Keratinocyte (primary cell): ENCODE data around the gene OPRD1.

Experiments
- EZH2 ChIP-seq: IDR thresholded peaks from one replicate; pipeline ENCODE4 v1.6.1; 2012; ENCODE audit warnings: inconsistent platforms, mild to moderate bottlenecking, low read length, moderate library complexity
- TF ChIP-seq, protein P1 (sequence below), 3 experiments: IDR thresholded peaks in 1 of 3; conservative IDR thresholded peaks in 1 of 3; optimal IDR thresholded peaks in 1 of 3; 2 replicates in 2 of 3; 3 replicates in 1 of 3; pipeline versions ENCODE3 to v1.5.1; 2011; ENCODE audit warnings: low read length in 3 of 3, mild to moderate bottlenecking in 3 of 3, moderate library complexity in 2 of 3, control low read depth in 1 of 3, inconsistent platforms in 1 of 3; ENCODE audit not compliant: insufficient read depth in 2 of 3; ENCODE audit errors: extremely low read depth in 1 of 3

- TF ChIP-seq EZH2, result no peak
- TF ChIP-seq, protein P1, sequence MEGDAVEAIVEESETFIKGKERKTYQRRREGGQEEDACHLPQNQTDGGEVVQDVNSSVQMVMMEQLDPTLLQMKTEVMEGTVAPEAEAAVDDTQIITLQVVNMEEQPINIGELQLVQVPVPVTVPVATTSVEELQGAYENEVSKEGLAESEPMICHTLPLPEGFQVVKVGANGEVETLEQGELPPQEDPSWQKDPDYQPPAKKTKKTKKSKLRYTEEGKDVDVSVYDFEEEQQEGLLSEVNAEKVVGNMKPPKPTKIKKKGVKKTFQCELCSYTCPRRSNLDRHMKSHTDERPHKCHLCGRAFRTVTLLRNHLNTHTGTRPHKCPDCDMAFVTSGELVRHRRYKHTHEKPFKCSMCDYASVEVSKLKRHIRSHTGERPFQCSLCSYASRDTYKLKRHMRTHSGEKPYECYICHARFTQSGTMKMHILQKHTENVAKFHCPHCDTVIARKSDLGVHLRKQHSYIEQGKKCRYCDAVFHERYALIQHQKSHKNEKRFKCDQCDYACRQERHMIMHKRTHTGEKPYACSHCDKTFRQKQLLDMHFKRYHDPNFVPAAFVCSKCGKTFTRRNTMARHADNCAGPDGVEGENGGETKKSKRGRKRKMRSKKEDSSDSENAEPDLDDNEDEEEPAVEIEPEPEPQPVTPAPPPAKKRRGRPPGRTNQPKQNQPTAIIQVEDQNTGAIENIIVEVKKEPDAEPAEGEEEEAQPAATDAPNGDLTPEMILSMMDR (optimal IDR thresholded peaks at IDR 0.05 in 1 of 3, IDR thresholded peaks at IDR 0.05 in 1 of 3, conservative IDR thresholded peaks at IDR 0.05 in 1 of 3; ENCODE audit: extremely low read depth in 1 of 3, insufficient read depth in 2 of 3, low read length in 3 of 3), result no peak
Measured at GRCh38 chr1:28885977-28886730, 74.2 kb downstream of the OPRD1 start.
